Hematopoietic multipotent progenitor cell treated with erythropoietin and hydrocortisone succinate and interleukin-3 and kit ligand, for 17 days (in vitro differentiated cells): ENCODE measurements around the gene KRT80.
"Not testable (repeated sequence)": the region's sequence is repeated elsewhere in the genome, so short reads cannot be mapped to it uniquely, and the experiment has no call there.

Experiments used
- DNase-seq: peaks from one replicate; pipeline ENCODE4 v3.0.0-alpha.2; 2015; ENCODE audit warnings: low spot score

Gene KRT80

DNA sequence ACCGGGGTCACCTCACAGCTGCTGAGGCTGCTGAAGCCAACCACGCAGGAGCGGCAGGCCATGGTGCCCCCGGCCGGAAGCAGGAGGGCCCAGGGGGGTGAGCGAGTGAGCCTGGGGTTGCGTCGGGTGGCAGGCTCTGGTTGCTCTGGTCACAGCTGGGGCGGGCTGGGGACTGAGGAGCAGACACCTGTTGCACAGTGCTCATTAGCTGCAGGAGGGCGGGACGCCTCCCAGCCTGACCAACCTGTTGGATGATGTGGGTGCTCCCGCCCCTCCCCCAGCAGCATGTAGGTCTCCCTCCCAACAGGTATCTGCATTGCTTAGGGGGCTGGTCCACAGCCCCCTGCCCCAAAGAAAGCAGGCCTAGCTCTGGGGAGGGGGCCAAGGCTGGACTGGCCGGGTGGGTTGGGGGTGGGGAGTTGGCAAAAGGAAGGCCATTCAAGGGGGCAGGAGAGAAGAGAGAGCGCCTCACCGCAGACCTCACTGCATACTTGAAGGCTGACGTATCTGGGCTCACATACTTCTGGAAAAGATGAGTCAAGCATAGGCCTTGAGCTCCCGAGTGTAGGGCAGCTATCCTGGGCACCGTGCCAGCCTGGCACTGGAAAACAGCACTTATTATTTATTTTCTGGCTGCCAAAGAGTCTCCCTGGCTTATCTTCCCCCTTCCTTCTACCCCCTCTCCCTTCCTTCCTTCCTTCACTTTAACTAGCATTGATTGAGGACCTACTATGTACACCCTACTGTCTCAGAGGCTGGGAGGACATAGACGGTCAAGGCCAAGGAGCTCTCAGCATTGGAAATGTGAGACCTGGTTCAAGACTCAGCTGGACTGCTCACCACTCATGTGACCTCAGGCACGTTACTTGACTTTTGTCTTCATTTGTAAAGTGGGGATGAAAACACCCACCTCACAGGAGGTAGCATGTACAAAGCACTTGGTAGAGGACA lies at the start of gene KRT80:
Gene KRT80 (minus strand): TSS at position 174 of the 951 bp plus-strand sequence. CDS start 112 bp downstream, at position 62.
- peak; percentile 28 for DNase-seq

DNA sequence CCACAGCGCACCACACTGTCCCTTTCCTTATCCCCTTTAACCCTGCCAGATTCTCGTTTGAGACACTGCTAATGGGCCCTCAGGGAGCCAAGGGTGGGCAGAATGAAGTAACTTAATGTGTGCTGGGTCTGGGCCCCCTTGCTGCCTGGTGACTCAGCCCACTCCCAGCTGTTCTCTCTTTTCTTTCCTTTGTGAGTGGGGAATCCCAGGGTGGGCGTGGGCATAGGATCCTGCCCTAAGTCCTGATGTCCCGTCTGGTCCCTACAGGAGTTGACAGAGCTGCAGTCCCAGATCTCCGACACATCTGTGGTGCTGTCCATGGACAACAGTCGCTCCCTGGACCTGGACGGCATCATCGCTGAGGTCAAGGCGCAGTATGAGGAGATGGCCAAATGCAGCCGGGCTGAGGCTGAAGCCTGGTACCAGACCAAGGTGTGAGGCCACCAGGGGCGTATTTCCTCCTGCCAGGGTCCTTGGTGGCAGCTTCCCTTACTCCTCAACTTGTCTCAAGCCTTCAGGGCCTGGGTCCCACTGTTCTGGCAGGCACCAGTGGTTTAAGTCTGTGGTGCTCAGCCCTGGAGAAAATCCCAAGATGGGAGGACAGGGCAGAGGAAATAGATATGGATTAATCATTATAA lies 49.5 kb upstream of the KRT80 start:
- DNase-seq, result no peak

DNA sequence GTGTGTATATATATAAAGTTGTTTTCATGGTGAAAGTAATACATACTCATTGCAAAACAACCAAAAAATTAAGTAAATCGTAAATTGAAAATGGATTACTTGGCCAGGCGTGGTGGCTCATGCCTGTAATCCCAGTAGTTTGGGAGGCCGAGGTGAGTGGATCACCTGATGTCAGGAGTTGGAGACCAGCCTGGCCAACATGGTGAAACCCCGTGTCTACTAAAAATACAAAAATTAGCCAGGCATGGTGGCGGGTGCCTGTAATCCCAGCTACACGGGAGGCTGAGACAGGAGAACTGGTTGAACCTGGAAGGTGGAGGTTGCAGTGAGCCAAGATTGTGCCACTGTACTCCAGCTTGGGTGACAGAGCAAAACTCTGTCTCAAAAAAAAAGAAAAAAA lies 48.4 kb upstream of the KRT80 start:
- not testable (repeated sequence) for DNase-seq

DNA sequence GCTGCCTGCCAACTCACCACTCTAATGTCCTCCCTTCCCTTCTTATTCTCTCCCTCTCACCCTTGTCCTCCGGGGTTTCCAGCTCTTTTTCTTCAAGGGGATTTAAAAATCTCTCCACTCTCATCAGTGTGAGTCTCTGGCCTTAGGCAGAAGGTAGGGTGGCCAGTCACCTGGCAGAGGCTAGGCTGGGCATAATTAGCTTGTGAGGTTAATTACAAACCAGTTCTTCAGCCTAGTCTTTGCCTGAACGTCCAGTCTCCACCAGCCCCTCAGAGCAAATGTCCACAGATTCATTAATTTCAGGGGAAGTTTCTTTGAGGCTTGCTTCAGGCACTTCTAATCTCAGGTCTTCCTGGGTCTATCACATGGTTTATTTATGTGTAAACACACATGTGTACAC lies 48.0 kb upstream of the KRT80 start:
- no peak for DNase-seq

DNA sequence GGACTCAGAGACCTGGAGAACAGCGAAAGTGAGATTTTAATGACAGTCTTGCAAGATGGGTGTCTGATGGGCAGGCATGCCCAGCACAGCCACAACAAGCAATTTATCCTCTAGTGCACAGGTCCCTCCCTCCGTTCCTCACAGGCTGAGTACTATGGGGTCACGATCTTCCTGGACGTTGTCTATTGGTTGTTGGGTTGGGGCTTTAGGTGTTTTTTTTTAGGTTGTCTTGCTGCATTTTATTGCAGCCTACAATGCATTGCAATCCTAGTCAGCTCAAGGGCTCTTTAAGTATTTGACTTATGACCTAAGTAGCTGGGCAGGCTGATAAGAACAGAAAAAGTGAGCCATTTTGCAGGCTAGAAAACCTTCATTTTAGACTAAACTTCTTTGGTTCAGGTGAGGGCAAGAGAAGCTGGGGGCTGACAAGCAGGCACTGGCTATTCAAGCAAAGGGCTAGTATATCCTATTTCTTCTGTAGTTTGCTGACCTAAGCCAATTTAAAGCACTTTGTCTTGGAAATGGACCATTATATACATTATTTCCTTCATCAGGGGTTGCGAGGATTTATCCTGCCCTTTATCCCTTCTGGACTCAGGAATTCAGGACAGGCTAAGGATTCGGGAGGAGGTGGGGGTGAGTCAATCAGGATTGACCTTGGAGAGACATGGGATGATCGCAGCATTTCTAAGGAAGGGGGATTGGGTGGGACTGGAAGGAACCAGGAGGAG lies 47.3 kb upstream of the KRT80 start:
- DNase-seq, result no peak

DNA sequence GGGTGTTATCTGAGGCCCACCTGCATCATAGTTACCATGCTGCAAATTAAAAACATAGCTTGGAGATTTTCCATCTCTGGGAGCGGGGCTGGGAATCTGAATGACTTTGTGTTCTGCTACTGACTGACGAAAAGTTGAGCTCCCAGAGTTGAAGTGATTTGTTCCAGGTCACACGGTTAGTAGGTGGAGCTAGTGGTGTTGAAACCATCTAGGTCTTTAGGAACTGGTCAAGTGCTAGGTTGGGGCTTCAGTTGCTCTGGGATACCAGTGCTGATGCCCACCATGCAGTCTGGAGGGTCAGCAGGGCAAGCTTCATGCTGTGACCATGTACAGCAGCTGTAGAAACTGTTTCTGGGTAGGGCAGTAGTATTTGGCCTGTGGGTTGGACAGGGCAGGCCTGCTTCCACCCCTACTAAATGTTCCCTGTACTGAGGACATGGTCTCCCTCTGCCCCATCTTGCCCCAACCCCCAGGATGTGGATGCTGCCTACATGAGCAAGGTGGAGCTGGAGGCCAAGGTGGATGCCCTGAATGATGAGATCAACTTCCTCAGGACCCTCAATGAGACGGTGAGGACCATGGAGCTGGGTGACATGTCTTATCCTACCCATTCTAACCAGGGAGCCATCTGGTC lies 46.5 kb upstream of the KRT80 start:
- DNase-seq, result no peak

DNA sequence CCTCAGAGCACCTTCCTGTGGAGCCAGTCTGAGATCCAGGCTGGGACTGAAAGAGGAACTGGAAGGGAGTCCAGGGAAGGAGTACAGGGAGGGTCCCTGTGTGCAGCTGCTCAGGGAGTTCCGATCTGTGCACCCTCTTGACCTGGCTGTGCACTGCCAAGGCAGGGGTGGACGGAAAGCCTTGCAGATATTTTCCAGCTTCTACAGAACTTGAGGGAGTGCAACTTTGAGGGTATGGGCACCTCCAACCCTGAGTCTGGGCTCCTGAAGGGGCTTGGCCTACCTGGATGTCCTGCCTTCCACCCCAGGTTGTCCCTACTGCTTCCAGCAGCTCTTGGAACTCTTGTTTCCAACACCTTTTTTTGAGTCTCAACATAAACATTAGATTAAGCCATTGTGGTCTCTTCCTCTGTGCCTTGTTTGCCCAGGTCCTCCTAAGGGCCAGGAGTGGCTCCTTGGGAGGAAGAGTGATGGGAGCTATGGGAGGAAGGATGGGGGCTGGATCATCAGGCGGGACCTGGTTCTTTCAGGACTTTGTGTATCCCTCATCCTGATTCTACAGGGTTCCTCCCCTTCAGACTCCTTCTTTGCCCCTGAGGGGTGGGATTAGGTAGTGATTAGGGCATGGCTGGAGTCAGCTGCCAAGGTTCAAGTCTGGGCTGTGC lies 44.7 kb upstream of the KRT80 start:
- DNase-seq, result no peak

DNA sequence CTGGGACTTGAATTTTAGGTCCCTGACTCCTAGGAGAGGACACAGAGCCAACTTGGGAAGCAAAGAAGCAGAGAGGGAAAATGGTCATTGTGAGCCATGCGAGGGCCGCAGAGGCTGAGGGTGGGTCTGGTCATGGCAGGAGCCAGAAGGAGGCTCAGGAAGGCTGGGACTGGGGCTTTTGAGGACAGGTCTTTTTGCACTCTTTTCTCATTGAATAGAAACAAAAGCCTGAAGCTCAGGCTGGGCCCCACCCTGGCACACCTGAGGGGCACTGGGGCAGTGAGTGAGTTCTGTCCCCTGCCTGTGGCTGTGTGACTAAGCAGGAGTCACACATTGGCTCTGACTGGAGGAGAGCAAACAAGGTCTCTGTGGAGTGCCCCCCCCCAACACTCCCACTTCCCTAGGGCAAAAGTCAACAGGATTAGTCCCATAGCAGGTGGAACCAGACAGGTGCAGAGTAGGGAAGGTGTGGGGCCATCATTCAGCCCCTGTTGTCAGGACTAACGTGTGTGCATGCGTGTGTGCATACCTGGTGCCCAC lies 44.1 kb upstream of the KRT80 start:
- no peak for DNase-seq

DNA sequence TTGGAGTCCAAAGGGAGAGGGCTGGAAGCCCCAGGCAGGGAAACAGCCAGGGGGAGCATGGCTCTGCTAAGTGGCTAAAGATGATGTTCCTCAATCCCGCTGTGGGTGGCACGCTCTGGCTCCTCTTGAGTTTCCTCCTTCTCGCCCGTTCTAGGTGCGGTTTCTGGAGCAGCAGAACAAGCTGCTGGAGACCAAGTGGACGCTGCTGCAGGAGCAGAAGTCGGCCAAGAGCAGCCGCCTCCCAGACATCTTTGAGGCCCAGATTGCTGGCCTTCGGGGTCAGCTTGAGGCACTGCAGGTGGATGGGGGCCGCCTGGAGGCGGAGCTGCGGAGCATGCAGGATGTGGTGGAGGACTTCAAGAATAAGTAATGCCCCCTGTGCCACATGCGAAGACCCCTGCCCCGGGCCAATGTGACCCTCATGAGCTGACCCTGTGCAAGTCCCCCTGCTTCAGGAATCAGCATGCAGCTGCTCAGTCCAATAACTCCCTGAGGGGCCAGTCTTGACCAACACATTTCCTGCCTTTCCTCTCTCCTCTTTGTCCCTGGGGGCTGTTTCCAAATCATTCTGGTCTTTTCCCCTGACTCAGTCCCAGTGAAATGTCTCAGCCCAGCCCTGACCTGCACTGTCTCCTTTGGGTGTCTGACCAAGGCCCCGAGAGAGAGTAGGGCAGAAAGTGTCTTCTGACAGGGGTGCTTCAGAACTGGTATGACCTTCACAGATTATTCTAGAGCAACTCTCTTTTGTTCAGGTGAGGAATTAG lies 43.4 kb upstream of the KRT80 start:
- no peak for DNase-seq

DNA sequence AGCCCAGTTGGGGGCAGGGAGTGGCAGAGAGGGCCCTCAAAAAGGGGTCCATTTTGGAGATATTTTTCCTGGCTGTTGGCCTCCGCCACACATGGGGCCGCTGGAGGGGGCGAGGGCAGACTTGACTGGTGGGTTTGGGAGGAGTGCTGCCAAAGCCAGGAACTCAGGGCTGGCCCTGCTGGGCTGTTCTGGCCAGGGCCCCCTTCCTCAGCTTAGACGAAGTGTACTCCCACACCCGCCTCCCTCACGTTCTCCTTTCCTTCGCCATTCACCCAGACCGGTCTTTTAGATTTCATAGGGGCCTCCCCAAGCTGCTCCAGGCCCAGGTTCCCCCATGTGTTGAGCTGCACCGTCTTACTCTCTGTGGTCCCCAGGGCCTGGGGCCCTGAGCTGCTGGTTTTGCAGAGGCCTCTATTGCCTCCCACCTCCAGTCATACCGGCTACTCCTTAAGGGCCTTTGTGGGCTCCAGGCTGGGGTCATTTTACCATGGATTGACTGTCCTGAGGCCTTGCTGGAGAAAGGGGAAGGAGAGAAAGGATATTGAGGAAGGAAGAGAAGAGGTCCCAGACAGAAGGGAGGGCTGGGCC lies 42.5 kb upstream of the KRT80 start:
- no peak for DNase-seq

DNA sequence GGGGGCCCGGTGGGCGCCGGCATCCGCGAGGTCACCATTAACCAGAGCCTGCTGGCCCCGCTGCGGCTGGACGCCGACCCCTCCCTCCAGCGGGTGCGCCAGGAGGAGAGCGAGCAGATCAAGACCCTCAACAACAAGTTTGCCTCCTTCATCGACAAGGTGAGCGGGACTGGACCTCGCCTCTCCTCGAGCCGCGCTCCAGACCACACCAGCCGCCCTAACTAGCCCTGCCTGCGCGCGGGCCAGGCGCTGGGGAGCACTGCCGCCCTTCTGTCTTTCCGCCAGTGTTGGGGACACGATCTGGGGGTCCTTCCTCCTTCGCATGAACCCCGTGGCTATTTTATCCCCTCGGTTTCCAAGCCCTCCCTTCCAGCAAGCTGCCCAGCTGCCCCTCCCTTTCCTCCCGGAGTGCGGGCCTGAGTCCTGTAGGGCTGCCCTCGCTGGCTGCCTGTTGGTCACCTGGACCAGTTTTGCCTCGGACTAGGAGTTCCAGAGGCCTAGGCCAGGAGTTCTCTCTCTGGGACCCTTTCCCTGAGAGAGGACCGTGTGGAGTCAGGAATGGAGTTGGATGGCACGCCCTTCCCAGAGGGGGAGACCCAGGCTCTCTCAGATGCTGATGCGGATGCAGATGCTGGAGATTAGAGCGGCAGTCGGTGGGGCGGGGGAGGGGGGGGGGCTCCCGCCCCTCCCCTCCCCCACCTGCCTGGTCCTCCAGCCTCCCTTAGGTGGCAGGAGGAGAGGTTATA lies 41.8 kb upstream of the KRT80 start:
- no peak for DNase-seq

DNA sequence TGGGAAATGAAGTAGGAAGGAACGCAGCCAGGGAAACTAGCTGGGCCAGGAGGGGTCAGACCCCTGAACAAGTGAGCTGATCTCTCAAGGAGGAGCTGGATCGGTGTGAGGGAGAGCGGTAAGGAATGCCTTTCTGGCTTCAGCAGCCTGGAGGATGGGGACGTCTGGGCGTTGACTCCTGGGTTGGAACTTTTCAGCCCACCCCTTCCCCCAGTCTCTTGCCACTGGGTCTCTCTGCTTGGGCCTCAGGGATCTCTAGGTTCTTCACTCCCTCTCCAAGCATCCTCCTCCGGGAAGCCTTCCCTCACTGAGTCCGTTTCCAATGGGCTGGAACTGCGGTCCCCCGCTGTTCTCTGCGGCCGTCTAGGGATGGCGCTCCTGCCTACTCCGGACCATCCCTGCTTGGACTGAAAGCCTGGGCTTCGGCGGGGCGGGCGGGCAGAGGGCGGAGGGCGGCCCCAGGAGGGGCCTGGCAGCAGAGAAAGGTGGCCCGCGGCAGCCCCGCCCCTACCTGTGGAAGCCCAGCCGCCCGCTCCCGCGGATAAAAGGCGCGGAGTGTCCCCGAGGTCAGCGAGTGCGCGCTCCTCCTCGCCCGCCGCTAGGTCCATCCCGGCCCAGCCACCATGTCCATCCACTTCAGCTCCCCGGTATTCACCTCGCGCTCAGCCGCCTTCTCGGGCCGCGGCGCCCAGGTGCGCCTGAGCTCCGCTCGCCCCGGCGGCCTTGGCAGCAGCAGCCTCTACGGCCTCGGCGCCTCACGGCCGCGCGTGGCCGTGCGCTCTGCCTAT lies 41.1 kb upstream of the KRT80 start, which contains the start of gene KRT7:
Gene KRT7 (plus strand): TSS at position 570 of the 788 bp plus-strand sequence. CDS start 54 bp downstream, at position 624.
- no peak for DNase-seq

DNA sequence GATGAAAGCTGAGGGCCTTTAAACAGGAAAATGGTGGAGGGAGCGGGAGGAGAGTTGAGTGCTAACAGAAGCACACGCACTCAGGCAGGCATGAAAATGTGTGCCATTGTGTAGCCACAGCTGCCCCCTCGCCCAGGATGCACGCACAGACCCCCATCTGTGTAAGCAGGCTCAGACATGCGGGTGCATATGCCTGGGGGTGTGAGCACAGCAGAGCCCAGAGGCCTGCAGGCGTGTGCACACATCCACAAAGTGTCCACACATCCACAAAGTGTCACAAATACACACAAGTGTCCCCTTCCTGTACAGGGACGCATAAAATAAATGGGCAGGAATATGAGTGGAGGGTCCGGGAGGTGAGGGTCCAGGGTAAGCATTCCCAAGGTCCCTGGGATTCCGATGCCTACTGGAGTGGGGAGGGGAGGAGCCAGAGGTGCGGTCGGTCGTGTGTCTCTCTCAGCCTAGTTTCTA lies 40.4 kb upstream of the KRT80 start:
- DNase-seq, result no peak

DNA sequence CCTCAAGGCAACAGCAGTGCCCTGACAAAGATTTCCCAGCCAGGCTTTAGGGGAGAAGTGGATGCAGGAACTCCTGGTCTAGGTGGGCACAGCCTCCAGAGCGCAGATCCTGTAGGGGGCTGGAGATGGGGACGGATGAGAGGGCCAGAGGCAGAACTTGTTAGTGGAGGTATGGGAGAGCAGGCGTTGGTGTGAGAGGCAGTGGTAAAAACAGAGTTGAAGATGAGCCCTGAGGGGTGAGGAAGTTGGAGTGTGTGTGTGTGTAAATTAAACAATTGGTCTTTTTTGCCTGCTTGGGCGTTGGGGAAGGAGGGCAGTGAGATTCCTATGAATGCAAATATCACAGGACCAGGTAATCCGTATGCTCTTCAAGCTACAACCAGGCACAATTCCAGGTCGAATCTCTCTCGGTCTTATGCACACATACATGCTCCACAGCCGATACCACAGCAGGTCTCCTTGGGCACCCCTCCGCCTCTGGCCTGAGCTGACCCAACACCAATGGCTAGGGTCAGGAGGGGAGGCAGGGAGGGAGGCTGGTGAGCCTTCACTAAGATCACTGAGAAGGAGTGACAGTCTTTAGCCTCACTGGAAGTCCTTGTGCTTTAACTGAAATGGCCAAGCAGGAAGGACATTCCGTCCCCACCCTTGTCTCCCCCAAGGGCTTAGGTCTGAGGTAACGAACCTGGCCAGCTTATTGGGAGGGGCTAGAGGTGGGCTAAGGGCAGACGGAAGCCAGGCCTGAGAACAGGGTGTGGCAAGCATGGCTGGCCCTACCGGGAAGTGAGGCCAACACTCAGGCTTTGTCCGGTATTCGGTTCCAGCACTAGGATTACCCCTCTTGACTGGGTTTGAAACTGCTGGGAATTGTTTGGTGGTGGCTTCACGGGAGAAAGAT lies 39.7 kb upstream of the KRT80 start:
- DNase-seq, result no peak

DNA sequence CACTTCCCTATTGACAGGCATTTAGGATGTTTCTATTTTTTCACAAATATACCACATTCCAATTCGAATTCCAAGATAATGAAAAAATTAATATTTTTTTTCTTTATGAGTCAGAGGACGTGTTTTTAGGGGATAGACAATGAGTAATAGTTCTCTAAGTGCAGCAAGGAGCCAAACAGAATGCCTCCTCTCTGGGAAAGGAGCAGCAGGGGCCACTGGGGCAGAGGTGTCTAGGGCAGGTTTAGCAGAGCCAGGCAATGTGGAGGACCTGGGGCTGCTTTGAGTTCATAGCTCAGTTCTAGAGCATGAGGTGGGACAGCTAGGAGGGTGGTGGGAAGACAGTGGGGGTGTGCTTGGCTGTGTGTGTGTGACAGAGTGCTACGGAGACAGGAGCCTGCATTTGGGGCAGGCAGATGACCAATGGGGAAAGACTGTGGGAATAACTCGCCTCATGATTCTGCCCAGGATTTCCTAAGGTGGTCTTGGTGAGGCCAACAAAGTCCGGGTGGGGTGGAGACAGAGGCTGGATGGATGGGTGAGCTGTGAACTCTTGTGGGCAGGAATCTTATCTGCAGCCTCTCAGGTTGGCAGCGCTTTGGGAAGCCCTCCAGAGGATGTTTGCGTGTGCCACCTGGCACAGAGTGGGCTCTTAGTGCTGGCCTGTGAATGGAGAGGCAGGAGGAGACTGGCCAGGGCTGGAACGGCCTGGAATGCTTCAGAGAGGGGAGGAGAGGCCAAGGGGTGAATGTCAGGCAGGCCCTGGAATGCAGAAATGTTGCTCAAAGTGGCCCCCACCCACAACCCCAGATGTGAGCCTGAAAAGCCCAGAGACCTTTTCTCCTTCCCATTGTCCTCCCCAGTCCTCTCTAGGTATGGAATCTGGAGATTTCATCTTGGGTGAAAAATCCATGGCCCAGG lies 38.8 kb upstream of the KRT80 start:
- no peak for DNase-seq

DNA sequence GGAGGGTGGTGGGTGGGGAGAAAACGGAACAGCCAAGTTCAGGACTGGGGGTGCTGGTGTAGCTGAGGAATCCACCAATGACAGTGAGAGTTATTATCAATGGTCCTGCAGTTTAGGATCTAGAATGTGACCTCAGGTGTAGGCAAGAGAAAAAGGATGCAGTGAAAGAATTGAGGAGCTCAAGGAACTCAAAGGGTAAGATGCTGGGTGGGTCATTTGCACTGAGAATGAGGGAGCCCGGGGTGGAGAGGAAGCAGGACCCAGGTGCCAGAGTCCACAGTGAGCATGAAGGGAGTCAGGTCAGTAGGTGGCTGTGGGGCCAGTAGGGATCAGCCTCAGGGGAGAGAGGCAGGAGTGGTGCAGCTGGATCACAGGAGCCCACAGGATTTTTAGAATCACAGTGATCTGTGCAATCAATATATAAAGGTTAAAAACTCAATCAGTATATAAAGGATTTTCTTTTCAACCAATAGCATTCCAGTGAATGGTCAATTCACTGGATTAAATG lies 38.1 kb upstream of the KRT80 start:
- DNase-seq, result no peak
